Glutamatergic neuron (in vitro differentiated cells): Measurements from ENCODE around the gene DDO. TPM values are rescaled to one million over a fixed set of nuclear protein-coding genes. Genes with fewer than 3 reads are reported as not detected.

Experiments used
- DNase-seq: peaks from one replicate; pipeline ENCODE4 v3.0.0; 2022
- H3K27ac Mint-ChIP-seq: one replicate; pipeline ENCODE4 v1.8.0; 2020; ENCODE audit warnings: mild to moderate bottlenecking, mixed read lengths, inconsistent platforms; ENCODE audit not compliant: unreplicated experiment
- H3K27me3 Mint-ChIP-seq: one replicate; pipeline ENCODE4 v1.8.0; 2020; ENCODE audit warnings: mild to moderate bottlenecking, moderate library complexity, mixed read lengths, inconsistent platforms; ENCODE audit not compliant: unreplicated experiment
- H3K36me3 Mint-ChIP-seq: one replicate; pipeline ENCODE4 v1.8.0; 2020; ENCODE audit warnings: mild to moderate bottlenecking, mixed read lengths, inconsistent platforms; ENCODE audit not compliant: unreplicated experiment
- H3K4me1 Mint-ChIP-seq: one replicate; pipeline ENCODE4 v1.8.0; 2020; ENCODE audit warnings: mild to moderate bottlenecking, low read depth, mixed read lengths, inconsistent platforms; ENCODE audit not compliant: unreplicated experiment
- H3K4me3 Mint-ChIP-seq: one replicate; pipeline ENCODE4 v1.8.0; 2020; ENCODE audit warnings: mild to moderate bottlenecking, mixed read lengths, inconsistent platforms; ENCODE audit not compliant: unreplicated experiment
- H3K9me3 Mint-ChIP-seq: one replicate; pipeline ENCODE4 v1.8.0; 2020; ENCODE audit warnings: mild to moderate bottlenecking, moderate library complexity, mixed read lengths, inconsistent platforms; ENCODE audit not compliant: unreplicated experiment
- CTCF ChIP-seq: fragments of 200-600 bp; sonication (generic); IDR thresholded peaks from one replicate; pipeline ENCODE4 v1.5.0; 2021; ENCODE audit not compliant: partially characterized antibody, unreplicated experiment
- total RNA-seq: library from RNA; stranded (reverse); fragmentation: NEBNext Ultra II Directional; extraction: Animal tissue kit (Norgen Biotek cat#: 25700); gene quantifications from one replicate; pipeline ENCODE4 v1.2.1, GENCODE V29; 2021; ENCODE audit not compliant: unreplicated experiment

Gene DDO
- total RNA-seq, 1 donor from 2014 or later = not detected

DNA sequence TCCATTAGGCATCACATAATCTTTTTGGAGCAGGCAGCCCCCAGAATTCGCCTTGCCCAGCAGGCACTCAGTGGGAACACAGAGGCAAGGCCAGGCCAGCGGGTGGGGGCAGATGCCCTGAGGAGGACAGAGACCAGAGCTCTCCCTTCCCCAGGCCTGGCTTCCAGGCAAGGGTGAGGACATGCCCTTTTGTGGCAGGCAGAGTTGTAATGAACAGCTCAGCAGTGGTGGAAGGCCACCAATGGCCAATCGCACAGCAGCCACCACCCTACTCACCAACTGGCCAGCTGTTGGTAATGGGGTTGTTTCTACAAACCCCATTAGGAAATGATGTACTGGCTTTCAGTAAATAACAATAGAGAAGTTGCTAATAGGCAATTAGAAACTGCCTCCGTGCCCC is 15.4 kb upstream of the DDO start:
- Mint-ChIP-seq H3K4me3 (no peak overlapping the region), H3K27me3 (no peaks in the 10 kb centered on the region), H3K4me1 (no peaks in the 10 kb centered on the region), H3K9me3 (no peaks in the 10 kb centered on the region), H3K27ac (no peak overlapping the region), H3K36me3 (no peaks in the 10 kb centered on the region)
- DNase-seq = no peak
- TF ChIP-seq CTCF = no peak

DNA sequence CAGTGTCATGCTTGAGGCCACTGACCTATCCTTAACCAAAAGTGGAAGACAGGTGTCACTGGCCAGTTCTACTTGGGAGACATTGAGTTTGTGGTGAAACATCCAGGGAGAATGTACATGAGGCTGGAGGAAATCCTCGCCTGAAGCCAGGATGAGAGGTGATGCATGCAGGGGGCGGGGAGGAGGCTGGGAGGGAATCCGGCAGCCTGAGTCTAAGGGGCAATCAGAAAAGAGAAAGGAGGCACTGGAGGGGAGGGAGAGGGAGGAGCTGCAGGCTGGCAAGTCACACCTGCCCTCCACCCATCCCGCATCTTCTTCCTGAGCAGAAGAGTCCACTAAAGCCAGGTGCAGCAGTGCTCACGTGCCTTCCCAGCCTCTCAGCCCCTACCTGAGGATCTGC is 14.9 kb upstream of the DDO start:
- no peaks in the 10 kb centered on the region for H3K9me3 Mint-ChIP-seq
- no peaks in the 10 kb centered on the region for H3K36me3 Mint-ChIP-seq
- no peak overlapping the region for H3K4me3 Mint-ChIP-seq
- no peaks in the 10 kb centered on the region for H3K4me1 Mint-ChIP-seq
- no peak for TF ChIP-seq CTCF
- H3K27me3 Mint-ChIP-seq = no peaks in the 10 kb centered on the region
- DNase-seq = no peak
- H3K27ac Mint-ChIP-seq = no peak overlapping the region

- H3K4me1 Mint-ChIP-seq = no peaks in the 10 kb centered on the region
- DNase-seq = no peak
- no peak overlapping the region for H3K4me3 Mint-ChIP-seq
- H3K27me3 Mint-ChIP-seq = peaks cover 1% of the 10 kb centered on the region
- H3K36me3 Mint-ChIP-seq = no peaks in the 10 kb centered on the region
- TF ChIP-seq CTCF = no peak
- no peaks in the 10 kb centered on the region for H3K9me3 Mint-ChIP-seq
- no peak overlapping the region for H3K27ac Mint-ChIP-seq
Observed at GRCh38 chr6:110428153-110428552, 12.8 kb upstream of the DDO start.

GRCh38 chr6:110425816-110426215 is 10.4 kb upstream of the DDO start:
- Mint-ChIP-seq H3K9me3 (no peaks in the 10 kb centered on the region), H3K4me3 (no peak overlapping the region), H3K4me1 (no peaks in the 10 kb centered on the region), H3K27ac (no peak overlapping the region), H3K27me3 (peaks cover 1% of the 10 kb centered on the region), H3K36me3 (peaks cover 7% of the 10 kb centered on the region)
- no peak for DNase-seq
- no peak for TF ChIP-seq CTCF

GRCh38 chr6:110422444-110422822 is 7.1 kb upstream of the DDO start:
- Mint-ChIP-seq H3K27ac (no peak overlapping the region), H3K9me3 (no peaks in the 10 kb centered on the region)
- no peak for TF ChIP-seq CTCF

More at GRCh38 chr6:110422444-110422822, 7.1 kb upstream of the DDO start:
- DNase-seq = no peak
- H3K27me3 Mint-ChIP-seq = peaks cover 1% of the 10 kb centered on the region
- H3K36me3 Mint-ChIP-seq = peaks cover 7% of the 10 kb centered on the region
- H3K4me3 Mint-ChIP-seq = no peak overlapping the region
- no peaks in the 10 kb centered on the region for H3K4me1 Mint-ChIP-seq
